ENCODE measurements around the gene CHRNB4. TPM values are rescaled to one million over a fixed set of nuclear protein-coding genes. Genes with fewer than 3 reads are reported as not detected.

CHRNB4 gene
- total and polyA plus RNA-seq, 2 of the 8 experiments (the other 6 are each of a cell fraction or from before 2014, with no cell fraction given), result 2.4 to 4.5 TPM

DNA sequence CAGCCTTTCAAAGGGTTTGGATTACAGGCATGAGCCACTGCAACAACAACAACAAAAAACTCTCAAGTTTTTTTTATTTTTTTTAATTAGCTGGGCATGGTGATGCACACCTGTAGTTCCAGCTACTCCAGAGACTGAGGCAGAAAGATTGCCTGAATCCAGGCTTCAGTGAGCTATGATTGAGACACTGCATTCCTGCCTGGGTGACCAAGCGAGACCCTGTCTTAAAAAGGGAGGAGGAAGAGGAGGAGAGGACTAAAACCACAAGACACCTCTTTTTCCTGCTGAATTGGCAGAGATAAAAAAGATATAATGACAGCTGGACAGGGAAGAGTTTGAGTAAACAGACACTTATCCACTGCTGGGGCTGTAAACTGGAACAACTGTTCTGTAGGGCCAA, 22.7 kb upstream of the CHRNB4 start (continued):
- TF ChIP-seq RAD21 (IDR thresholded peaks at IDR 0.05 in 1 of 2, conservative IDR thresholded peaks at IDR 0.05 in 1 of 2; ENCODE audit: low read depth in 2 of 2, low read length in 2 of 2), result no peak
- no peak for TF ChIP-seq MAFK (IDR thresholded peaks at IDR 0.05; ENCODE audit: low read depth, low read length)
